Measurements from ENCODE around the gene ZNF580.

DNA sequence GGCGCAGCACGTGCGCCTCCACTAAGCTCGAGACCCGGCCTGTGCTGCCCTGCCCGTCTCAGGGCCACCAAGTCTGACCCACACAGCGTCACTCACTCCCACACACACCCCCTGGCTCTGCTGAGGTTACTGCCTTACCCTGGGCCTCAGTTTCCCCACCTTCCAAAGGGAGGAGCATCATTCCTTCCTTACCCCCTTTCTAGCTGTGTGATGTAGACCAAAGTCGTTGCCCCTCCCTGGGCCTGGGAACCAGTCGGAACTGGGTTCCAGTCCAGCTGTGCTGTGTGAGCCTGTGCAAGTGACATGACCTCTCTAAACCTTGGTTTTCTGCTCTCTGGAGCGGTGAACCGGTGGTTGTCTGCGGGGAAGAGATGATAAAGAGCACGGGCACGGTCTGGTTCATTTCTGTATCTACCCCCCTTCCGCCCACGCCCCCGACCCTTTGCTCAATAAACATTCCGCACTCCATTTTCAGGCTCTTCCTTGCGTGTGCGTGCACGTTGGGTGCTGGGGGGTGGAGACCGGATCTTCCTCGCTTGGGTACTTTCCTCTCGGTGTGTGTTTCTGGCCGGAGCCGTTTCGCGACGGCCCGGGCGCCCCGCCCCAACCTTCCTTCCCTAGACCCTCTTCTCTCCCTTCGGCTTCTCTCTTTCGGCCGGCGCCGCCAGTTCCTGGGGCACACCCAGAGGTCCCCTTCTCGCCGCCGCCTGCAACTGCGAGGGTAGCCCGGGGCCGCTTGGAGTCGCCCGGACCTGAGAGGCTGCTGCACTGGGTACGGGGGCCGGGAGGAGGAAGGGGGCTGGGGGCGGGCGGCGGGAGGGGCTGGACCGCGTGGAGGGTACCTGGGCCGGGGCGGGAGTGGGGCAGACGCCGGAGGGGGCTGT lies 2.4 kb downstream of the ZNF580 start, which contains the start of gene ZNF581:
- TF ChIP-seq SNIP1 (IDR thresholded peaks at IDR 0.05; ENCODE audit: low read depth) (no peak), ATF1 (CRISPR knock-in tag; IDR thresholded peaks at IDR 0.05) (no peak), ATF1 (tag; IDR thresholded peaks at IDR 0.05) (peak; percentile 51), TCF7 (IDR thresholded peaks at IDR 0.05; ENCODE audit: borderline replicate concordance) (0 out of 2 replicates have a peak, but pooled peaks have one; percentile 24), JUND (IDR thresholded peaks at IDR 0.05; ENCODE audit: borderline replicate concordance, low read depth, low read length) (peak; percentile 60), JUND (tag; IDR thresholded peaks at IDR 0.05; ENCODE audit: borderline replicate concordance, low read depth, low read length) (no peak), SNRNP70 (optimal IDR thresholded peaks at IDR 0.05; ENCODE audit: low read depth, low read length) (no peak), MED1 (CRISPR knock-in tag; IDR thresholded peaks at IDR 0.05; ENCODE audit: borderline replicate concordance) (no peak), ELF1 (tag; IDR thresholded peaks at IDR 0.05) (peak; percentile 56)
- TF ChIP-seq, protein P1, sequence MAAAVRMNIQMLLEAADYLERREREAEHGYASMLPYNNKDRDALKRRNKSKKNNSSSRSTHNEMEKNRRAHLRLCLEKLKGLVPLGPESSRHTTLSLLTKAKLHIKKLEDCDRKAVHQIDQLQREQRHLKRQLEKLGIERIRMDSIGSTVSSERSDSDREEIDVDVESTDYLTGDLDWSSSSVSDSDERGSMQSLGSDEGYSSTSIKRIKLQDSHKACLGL (CRISPR knock-in tag; IDR thresholded peaks at IDR 0.05; ENCODE audit: borderline replicate concordance, poor library complexity, severe bottlenecking): peak; percentile 53
- TF ChIP-seq, protein P2, sequence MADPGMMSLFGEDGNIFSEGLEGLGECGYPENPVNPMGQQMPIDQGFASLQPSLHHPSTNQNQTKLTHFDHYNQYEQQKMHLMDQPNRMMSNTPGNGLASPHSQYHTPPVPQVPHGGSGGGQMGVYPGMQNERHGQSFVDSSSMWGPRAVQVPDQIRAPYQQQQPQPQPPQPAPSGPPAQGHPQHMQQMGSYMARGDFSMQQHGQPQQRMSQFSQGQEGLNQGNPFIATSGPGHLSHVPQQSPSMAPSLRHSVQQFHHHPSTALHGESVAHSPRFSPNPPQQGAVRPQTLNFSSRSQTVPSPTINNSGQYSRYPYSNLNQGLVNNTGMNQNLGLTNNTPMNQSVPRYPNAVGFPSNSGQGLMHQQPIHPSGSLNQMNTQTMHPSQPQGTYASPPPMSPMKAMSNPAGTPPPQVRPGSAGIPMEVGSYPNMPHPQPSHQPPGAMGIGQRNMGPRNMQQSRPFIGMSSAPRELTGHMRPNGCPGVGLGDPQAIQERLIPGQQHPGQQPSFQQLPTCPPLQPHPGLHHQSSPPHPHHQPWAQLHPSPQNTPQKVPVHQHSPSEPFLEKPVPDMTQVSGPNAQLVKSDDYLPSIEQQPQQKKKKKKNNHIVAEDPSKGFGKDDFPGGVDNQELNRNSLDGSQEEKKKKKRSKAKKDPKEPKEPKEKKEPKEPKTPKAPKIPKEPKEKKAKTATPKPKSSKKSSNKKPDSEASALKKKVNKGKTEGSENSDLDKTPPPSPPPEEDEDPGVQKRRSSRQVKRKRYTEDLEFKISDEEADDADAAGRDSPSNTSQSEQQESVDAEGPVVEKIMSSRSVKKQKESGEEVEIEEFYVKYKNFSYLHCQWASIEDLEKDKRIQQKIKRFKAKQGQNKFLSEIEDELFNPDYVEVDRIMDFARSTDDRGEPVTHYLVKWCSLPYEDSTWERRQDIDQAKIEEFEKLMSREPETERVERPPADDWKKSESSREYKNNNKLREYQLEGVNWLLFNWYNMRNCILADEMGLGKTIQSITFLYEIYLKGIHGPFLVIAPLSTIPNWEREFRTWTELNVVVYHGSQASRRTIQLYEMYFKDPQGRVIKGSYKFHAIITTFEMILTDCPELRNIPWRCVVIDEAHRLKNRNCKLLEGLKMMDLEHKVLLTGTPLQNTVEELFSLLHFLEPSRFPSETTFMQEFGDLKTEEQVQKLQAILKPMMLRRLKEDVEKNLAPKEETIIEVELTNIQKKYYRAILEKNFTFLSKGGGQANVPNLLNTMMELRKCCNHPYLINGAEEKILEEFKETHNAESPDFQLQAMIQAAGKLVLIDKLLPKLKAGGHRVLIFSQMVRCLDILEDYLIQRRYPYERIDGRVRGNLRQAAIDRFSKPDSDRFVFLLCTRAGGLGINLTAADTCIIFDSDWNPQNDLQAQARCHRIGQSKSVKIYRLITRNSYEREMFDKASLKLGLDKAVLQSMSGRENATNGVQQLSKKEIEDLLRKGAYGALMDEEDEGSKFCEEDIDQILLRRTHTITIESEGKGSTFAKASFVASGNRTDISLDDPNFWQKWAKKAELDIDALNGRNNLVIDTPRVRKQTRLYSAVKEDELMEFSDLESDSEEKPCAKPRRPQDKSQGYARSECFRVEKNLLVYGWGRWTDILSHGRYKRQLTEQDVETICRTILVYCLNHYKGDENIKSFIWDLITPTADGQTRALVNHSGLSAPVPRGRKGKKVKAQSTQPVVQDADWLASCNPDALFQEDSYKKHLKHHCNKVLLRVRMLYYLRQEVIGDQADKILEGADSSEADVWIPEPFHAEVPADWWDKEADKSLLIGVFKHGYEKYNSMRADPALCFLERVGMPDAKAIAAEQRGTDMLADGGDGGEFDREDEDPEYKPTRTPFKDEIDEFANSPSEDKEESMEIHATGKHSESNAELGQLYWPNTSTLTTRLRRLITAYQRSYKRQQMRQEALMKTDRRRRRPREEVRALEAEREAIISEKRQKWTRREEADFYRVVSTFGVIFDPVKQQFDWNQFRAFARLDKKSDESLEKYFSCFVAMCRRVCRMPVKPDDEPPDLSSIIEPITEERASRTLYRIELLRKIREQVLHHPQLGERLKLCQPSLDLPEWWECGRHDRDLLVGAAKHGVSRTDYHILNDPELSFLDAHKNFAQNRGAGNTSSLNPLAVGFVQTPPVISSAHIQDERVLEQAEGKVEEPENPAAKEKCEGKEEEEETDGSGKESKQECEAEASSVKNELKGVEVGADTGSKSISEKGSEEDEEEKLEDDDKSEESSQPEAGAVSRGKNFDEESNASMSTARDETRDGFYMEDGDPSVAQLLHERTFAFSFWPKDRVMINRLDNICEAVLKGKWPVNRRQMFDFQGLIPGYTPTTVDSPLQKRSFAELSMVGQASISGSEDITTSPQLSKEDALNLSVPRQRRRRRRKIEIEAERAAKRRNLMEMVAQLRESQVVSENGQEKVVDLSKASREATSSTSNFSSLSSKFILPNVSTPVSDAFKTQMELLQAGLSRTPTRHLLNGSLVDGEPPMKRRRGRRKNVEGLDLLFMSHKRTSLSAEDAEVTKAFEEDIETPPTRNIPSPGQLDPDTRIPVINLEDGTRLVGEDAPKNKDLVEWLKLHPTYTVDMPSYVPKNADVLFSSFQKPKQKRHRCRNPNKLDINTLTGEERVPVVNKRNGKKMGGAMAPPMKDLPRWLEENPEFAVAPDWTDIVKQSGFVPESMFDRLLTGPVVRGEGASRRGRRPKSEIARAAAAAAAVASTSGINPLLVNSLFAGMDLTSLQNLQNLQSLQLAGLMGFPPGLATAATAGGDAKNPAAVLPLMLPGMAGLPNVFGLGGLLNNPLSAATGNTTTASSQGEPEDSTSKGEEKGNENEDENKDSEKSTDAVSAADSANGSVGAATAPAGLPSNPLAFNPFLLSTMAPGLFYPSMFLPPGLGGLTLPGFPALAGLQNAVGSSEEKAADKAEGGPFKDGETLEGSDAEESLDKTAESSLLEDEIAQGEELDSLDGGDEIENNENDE (IDR thresholded peaks at IDR 0.05; ENCODE audit: low read depth, low read length): no peak
- TF ChIP-seq, protein P3, sequence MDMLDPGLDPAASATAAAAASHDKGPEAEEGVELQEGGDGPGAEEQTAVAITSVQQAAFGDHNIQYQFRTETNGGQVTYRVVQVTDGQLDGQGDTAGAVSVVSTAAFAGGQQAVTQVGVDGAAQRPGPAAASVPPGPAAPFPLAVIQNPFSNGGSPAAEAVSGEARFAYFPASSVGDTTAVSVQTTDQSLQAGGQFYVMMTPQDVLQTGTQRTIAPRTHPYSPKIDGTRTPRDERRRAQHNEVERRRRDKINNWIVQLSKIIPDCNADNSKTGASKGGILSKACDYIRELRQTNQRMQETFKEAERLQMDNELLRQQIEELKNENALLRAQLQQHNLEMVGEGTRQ (CRISPR knock-in tag; IDR thresholded peaks at IDR 0.05): no peak
- TF ChIP-seq, protein P4, sequence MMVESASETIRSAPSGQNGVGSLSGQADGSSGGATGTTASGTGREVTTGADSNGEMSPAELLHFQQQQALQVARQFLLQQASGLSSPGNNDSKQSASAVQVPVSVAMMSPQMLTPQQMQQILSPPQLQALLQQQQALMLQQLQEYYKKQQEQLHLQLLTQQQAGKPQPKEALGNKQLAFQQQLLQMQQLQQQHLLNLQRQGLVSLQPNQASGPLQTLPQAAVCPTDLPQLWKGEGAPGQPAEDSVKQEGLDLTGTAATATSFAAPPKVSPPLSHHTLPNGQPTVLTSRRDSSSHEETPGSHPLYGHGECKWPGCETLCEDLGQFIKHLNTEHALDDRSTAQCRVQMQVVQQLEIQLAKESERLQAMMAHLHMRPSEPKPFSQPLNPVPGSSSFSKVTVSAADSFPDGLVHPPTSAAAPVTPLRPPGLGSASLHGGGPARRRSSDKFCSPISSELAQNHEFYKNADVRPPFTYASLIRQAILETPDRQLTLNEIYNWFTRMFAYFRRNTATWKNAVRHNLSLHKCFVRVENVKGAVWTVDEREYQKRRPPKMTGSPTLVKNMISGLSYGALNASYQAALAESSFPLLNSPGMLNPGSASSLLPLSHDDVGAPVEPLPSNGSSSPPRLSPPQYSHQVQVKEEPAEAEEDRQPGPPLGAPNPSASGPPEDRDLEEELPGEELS (CRISPR knock-in tag; IDR thresholded peaks at IDR 0.05; ENCODE audit: borderline replicate concordance): no peak
